RKO (cell line): ENCODE measurements around the gene MRPL14.
A peak's percentile ranks its signal among the peaks of the same experiment; 100 is the strongest.
"Not testable (repeated sequence)": the region's sequence is repeated elsewhere in the genome, so short reads cannot be mapped to it uniquely, and the experiment has no call there.

Experiments
- DNase-seq: peaks from one replicate; pipeline ENCODE4 v3.0.0-alpha.2; 2016; ENCODE audit warnings: low spot score

Gene MRPL14

GRCh38 chr6:44097782-44098317 is 29.4 kb downstream of the MRPL14 start:
- no peak for DNase-seq

- peak; percentile 71 for DNase-seq
Measured at GRCh38 chr6:44096612-44097011, 30.6 kb downstream of the MRPL14 start.

GRCh38 chr6:44095243-44095623 is 32.0 kb downstream of the MRPL14 start:
- DNase-seq: not testable (repeated sequence)

GRCh38 chr6:44094403-44095242 is 32.6 kb downstream of the MRPL14 start:
- DNase-seq: no peak

- no peak for DNase-seq
Measured at GRCh38 chr6:44093750-44094402, 33.4 kb downstream of the MRPL14 start.

GRCh38 chr6:44093066-44093465 is 34.2 kb downstream of the MRPL14 start:
- DNase-seq: no peak

GRCh38 chr6:44091981-44092884 is 35.0 kb downstream of the MRPL14 start:
- no peak for DNase-seq

- DNase-seq: not testable (repeated sequence)
Measured at GRCh38 chr6:44091356-44091755, 35.9 kb downstream of the MRPL14 start.

- DNase-seq: no peak
Measured at GRCh38 chr6:44090465-44090864, 36.8 kb downstream of the MRPL14 start.

- no peak for DNase-seq
Measured at GRCh38 chr6:44088827-44089590, 38.2 kb downstream of the MRPL14 start.

GRCh38 chr6:44087623-44088022 is 39.6 kb downstream of the MRPL14 start:
- no peak for DNase-seq

- DNase-seq: no peak
Measured at GRCh38 chr6:44086931-44087574, 40.2 kb downstream of the MRPL14 start.

- no peak for DNase-seq
Measured at GRCh38 chr6:44085219-44085618, 42.0 kb downstream of the MRPL14 start.

- no peak for DNase-seq
Measured at GRCh38 chr6:44084231-44085014, 42.8 kb downstream of the MRPL14 start.

- DNase-seq: no peak
Measured at GRCh38 chr6:44082872-44083321, 44.4 kb downstream of the MRPL14 start.

- no peak for DNase-seq
Measured at GRCh38 chr6:44081753-44082152, 45.5 kb downstream of the MRPL14 start.

GRCh38 chr6:44080561-44081521 is 46.4 kb downstream of the MRPL14 start:
- no peak for DNase-seq

- no peak for DNase-seq
Measured at GRCh38 chr6:44079672-44080071, 47.6 kb downstream of the MRPL14 start.
